Measurements from ENCODE around the gene ZNF391.

The ZNF391 gene

GRCh38 chr6:27415898-27416297 is 27.3 kb downstream of the ZNF391 start (continued):
- TF ChIP-seq HOXD13 (CRISPR knock-in tag; IDR thresholded peaks at IDR 0.05; ENCODE audit: borderline replicate concordance) (no peak), TSHZ1 (tag by site-specific recombination; IDR thresholded peaks at IDR 0.05; ENCODE audit: borderline replicate concordance) (no peak)

- TF ChIP-seq OSR2 (tag by site-specific recombination; IDR thresholded peaks at IDR 0.05) (no peak), ZFP41 (tag by site-specific recombination; IDR thresholded peaks at IDR 0.05; ENCODE audit: borderline replicate concordance) (no peak), ZNF280D (tag by site-specific recombination; IDR thresholded peaks at IDR 0.05) (no peak), ZNF404 (tag by site-specific recombination; IDR thresholded peaks at IDR 0.05) (no peak), ZNF223 (tag by site-specific recombination; IDR thresholded peaks at IDR 0.05) (no peak), ZNF341 (tag by site-specific recombination; IDR thresholded peaks at IDR 0.05; ENCODE audit: low read depth) (no peak), PRDM2 (tag by site-specific recombination; IDR thresholded peaks at IDR 0.05; ENCODE audit: borderline replicate concordance) (no peak)
- TF ChIP-seq, protein P1, sequence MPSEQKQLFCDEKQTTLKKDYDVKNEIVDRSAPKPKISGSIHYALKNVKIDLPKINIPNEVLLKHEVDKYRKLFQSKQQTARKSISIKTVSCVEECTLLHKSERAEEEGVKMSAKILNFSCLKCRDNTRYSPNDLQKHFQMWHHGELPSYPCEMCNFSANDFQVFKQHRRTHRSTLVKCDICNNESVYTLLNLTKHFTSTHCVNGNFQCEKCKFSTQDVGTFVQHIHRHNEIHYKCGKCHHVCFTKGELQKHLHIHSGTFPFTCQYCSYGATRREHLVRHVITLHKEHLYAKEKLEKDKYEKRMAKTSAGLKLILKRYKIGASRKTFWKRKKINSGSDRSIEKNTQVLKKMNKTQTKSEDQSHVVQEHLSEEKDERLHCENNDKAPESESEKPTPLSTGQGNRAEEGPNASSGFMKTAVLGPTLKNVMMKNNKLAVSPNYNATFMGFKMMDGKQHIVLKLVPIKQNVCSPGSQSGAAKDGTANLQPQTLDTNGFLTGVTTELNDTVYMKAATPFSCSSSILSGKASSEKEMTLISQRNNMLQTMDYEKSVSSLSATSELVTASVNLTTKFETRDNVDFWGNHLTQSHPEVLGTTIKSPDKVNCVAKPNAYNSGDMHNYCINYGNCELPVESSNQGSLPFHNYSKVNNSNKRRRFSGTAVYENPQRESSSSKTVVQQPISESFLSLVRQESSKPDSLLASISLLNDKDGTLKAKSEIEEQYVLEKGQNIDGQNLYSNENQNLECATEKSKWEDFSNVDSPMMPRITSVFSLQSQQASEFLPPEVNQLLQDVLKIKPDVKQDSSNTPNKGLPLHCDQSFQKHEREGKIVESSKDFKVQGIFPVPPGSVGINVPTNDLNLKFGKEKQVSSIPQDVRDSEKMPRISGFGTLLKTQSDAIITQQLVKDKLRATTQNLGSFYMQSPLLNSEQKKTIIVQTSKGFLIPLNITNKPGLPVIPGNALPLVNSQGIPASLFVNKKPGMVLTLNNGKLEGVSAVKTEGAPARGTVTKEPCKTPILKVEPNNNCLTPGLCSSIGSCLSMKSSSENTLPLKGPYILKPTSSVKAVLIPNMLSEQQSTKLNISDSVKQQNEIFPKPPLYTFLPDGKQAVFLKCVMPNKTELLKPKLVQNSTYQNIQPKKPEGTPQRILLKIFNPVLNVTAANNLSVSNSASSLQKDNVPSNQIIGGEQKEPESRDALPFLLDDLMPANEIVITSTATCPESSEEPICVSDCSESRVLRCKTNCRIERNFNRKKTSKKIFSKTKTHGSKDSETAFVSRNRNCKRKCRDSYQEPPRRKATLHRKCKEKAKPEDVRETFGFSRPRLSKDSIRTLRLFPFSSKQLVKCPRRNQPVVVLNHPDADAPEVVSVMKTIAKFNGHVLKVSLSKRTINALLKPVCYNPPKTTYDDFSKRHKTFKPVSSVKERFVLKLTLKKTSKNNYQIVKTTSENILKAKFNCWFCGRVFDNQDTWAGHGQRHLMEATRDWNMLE (tag by site-specific recombination; conservative IDR thresholded peaks at IDR 0.05; ENCODE audit: low read depth) = no peak
- TF ChIP-seq, protein P2, sequence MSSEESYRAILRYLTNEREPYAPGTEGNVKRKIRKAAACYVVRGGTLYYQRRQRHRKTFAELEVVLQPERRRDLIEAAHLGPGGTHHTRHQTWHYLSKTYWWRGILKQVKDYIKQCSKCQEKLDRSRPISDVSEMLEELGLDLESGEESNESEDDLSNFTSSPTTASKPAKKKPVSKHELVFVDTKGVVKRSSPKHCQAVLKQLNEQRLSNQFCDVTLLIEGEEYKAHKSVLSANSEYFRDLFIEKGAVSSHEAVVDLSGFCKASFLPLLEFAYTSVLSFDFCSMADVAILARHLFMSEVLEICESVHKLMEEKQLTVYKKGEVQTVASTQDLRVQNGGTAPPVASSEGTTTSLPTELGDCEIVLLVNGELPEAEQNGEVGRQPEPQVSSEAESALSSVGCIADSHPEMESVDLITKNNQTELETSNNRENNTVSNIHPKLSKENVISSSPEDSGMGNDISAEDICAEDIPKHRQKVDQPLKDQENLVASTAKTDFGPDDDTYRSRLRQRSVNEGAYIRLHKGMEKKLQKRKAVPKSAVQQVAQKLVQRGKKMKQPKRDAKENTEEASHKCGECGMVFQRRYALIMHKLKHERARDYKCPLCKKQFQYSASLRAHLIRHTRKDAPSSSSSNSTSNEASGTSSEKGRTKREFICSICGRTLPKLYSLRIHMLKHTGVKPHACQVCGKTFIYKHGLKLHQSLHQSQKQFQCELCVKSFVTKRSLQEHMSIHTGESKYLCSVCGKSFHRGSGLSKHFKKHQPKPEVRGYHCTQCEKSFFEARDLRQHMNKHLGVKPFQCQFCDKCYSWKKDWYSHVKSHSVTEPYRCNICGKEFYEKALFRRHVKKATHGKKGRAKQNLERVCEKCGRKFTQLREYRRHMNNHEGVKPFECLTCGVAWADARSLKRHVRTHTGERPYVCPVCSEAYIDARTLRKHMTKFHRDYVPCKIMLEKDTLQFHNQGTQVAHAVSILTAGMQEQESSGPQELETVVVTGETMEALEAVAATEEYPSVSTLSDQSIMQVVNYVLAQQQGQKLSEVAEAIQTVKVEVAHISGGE (tag by site-specific recombination; conservative IDR thresholded peaks at IDR 0.05; ENCODE audit: low read depth) = no peak
- ChIA-PET CTCF (no interaction called here), POLR2A (no interaction called here)
- Histone ChIP-seq H3K36me3 (ENCODE audit: control insufficient read depth in 2 of 2, insufficient read depth in 1 of 2, low read length in 2 of 2) (no peaks in the 10 kb centered on the region), H3K27ac (ENCODE audit: extremely low read depth, low read depth, low read length) (no peak overlapping the region), H3K4me3 (ENCODE audit: low read depth, low read length) (no peak overlapping the region), H3K9me3 (ENCODE audit: control insufficient read depth, insufficient read depth, low read depth, low read length) (no peaks in the 10 kb centered on the region), H3K4me1 (ENCODE audit: control insufficient read depth, insufficient read depth, low read length) (no peaks in the 10 kb centered on the region)
Observed at GRCh38 chr6:27419363-27419762, 30.8 kb downstream of the ZNF391 start.

Data from HEK293 (cell line).